ENCODE results near the gene HOXA11.

The HOXA11 gene

DNA sequence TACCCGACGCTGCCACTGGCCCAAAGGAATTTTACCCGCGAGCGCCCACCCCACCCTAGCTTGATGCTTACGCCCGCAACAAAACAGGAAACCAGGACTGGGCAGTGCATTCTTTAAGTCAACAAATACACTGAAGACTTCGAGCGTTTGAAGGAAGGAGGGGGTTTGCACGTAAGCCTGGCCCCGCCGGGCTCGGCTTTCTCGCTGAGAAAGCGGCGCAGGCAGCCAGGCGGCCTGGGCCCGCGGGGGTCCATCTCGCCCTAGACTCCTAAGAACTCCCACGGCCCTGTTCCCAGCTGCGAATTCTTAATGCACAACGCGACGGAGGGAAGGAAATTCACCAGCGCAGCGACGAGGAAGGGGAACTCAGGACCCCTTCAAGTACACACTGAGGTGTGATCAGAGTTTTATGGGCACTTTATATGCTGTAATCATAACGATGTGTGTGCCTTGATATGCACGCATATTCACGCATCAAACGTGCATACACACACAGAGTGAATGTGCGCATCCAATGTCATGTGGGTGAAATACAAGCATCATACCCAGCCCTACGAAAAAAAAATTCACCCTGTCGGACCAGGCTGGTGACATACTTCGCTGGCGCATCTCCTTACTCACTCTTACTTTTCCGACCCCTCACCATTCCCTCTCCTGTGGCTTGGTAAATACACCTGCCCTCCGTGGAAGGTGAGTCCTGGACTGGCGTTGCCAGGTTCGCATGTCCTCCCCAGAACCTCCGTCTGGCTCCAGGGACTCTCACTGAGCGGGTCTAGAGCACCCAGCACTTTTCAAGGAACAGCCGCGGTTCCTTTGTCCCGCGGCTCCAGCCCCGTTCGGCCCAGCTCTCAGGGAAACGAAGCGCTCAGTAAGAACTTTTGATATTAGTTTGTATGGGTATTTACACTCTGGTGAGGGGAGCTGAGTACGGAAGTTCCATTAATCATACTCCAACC is 20.6 kb upstream of the HOXA11 start:
- DNase-seq, result no peak

DNA sequence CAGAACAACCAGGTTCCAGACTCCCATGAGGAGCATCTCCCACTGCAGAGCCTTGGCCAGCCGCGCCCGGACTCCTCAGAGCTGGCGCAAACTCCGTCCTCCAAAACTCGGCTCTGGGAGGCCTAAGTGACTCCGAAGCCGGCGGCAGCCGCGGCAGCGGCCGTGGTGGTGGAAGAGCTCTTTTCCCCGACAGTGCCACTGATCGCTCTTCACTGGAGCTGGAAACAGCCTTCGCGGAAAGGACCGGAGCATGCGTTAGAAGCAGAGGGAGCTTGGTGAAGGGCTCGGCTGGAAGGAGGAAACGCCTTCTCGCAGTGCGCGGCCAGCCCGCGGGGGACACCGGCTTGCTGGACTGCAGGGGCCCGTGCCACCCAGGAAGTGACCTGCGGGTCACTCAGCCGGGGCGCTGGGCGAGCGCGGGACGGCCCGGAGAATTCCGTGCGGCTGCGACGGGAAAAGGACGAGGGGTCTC is 19.9 kb upstream of the HOXA11 start:
- DNase-seq, result no peak

DNA sequence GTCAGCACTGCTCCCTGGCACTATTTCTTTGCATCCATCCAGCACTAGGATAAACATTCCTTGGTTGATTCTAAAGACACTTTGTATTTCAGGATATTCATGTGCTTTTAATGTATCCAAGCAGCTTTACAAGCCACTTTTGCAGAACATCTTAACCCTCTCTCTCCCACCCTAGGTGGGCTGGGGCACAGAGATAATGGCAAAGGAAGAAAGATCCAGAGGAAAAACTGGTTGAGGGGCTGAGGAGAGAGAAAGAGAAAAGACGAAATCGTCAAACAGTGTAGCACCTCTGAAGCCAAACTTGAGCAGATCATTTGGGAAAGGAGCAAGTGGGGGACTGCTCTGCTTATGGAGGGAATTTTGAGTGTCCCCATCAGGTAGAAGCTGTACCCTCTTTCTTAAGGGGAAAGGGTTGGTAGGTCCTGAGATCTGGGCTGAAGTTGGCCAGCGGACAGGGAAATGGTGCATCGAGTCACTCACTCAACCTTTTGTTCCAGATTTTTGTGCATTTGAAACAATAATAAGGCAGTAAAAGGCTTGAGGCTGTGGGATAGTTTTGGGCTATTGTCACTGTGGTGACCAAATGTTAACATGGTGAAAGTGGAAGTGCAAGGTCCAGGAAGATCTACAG is 19.0 kb upstream of the HOXA11 start:
- DNase-seq, result no peak

DNA sequence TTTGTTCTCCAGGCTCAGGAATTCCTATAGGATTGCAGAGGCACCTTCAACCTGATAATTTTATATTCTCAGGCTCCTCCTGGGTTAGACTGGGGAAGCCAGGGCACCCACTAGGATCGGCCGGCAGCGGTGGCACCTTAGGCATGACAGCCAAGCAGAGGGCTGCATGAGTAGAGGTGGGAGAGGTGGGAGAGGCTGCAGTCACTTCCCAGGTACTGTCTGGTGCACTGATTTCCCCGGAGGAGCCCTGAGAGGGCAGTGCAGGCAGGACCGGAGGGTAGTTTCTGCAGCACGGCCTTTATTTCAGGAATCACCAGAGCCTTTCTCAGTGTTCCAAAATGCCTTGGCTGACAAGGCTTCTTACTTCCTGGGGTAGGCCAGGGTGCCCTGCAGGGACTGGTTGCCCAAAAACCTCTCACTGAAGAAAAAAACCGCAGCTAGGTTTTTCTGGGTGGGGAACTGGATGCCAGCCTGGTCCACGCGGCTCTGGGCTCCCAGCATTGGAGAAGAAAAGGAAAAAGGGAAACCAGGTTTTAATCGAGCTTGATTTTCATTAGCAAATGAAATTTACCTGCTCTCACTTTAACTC is 18.4 kb upstream of the HOXA11 start:
- DNase-seq, result no peak

DNA sequence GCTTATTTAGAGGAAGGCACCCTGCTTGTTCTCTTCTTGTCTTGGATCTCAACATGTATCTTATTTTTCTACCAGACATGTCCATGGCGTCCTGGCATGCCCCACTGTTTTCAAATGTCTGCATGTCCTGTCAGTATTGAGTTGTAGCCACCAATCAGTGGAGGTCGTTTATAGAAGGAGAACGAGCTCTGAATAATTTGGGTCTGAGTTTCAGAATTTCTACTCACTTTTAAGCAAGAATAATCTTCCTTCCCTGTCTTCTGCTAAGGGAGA is 17.8 kb upstream of the HOXA11 start:
- DNase-seq, result no peak

DNA sequence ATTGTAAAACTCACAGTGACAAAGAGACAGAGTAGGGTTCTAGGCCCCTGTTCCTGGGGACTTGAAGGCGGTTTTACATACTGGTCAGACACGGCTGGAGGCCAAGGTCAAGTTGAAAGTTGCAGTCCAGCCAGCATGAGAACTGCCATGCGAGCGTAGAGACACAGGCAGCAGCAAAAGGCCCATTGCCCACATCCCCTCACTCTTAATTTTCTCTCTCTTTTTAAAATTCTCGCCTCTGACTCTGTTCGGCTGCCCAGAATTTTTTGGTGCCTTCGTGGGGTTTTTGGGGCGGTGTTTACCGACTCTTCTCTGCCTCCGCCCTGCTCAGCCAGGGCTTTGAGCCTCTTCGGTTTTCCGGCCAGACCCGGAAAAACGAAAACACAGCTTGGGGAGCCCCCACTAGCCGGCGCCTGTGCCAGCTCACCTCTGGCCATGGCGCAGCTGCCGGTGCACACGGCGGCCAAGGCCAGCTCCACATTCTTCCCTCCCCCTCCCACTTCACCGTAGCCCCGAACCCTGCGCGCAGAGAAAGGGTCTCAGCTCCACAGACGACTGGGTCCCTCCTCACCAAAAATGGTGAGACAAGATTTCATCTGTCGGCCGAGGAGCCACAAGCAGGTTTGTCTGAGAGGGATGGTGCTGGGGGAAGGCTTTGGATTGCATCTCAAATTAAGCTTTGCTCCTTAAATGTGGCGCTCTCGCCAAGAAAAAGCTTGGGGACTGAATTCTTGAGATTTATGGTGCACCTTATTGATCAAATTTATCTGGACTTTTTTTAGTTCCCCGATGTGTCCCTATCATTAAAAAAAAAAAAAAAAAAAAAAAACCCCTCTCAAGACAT is 17.2 kb upstream of the HOXA11 start:
- DNase-seq, result no peak

DNA sequence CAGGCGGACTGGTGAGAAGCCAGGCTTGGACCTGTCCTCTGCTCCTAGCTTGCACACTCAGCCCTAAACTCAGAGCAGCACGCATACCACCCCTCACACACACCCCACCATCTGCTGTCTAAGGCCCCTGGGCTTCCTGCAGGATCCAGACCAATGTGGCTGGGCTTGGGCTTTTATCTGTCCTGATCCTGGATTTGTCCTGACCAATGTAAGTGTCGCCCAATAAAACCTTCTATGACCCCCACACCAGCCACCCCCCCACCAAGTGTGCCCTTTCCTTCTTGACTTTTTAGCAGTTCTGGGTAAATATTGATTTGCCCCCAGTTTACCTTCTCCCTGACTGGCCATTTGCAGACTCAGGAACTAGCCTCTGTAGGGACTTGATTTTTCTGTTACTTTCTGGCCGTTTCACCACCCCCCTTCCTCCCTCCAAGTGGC is 16.6 kb upstream of the HOXA11 start:
- no peak for DNase-seq

DNA sequence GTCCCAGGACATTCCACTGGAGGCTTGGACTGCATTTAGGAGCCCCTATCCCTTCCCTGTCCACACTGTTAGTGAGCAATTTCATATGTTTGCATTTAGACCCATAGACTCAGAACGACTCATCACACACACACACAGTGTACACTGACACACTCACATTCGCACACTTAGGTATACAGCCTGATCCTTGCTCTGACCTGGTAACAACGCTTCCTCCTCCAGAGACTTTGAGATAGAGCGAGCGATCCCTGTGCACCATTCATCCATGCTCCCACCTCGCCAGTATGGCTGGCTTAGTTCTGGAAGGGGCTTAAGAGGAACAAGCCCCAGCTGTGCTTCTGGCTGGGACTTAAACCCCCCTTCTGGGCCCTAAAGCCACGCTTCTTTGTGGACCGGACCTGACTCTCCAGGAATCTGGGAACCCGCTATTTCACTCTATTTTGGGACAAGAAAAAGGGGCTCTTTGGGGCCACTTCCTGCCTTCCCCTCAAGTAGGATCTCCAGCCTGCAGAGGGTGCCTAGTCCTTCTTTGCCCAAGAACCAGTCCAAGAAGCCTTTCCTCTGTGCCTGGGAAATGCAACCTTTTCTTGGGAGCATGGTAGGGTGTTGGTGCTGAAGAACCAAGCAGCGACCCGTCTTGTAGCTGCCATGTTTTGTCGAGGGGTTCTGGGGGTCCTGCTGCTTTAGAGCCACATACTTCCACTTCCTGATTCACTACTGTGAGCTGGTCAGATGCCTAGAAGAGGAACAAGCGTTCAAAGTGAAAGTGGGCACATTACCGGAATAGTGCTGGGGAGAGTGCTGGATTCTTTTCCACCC is 15.9 kb upstream of the HOXA11 start:
- no peak for DNase-seq

DNA sequence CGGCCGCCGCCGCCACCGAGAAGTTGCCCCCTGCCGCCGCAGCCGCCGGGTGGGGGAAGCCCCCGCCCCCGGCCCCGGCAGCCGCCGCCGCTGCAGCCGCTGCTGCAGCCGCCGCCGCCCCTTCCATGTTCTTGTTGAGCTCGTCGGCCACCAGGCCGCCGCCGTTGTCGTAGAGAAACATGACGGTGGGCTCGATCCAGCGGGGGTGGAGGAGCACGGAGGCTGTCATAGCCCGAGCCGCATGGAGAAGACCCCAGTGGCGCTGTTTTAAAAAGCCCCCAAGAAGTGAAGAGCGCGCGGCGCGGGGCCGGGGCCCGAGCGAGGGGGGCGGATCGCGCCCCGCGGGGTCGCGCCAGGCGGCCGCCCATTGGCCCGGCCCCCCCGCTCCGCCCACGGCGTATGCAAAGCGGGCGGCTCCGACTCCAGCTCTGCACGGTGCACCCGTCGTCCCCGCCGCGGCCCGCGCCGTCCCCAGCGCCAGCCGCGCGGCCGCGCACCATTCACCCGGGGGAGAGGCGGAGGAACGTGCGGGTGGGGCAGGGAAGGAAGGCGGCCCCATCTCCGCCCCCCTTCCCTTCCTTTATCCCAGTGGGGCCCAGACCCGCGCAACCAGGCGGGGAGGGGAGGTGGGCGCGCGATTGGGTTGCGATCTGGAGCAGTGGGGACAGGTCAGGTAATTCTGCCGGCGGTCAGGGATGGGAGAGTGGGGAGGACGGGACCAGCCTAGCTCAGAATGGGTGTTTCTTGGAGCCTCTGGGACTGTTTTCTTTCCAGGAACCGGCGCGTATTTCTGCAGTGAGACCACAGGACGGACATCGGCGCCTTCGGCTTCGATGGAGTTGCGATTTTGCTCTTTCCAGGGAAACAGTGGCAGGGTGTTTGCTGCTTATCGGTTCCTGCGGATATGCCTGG is 15.1 kb upstream of the HOXA11 start, which contains the start of gene HOXA13:
TSS of gene HOXA13 (minus strand) at position 243 of the 912 bp plus-strand sequence. CDS start at position 229, 14 bp downstream.
- DNase-seq, result no peak

DNA sequence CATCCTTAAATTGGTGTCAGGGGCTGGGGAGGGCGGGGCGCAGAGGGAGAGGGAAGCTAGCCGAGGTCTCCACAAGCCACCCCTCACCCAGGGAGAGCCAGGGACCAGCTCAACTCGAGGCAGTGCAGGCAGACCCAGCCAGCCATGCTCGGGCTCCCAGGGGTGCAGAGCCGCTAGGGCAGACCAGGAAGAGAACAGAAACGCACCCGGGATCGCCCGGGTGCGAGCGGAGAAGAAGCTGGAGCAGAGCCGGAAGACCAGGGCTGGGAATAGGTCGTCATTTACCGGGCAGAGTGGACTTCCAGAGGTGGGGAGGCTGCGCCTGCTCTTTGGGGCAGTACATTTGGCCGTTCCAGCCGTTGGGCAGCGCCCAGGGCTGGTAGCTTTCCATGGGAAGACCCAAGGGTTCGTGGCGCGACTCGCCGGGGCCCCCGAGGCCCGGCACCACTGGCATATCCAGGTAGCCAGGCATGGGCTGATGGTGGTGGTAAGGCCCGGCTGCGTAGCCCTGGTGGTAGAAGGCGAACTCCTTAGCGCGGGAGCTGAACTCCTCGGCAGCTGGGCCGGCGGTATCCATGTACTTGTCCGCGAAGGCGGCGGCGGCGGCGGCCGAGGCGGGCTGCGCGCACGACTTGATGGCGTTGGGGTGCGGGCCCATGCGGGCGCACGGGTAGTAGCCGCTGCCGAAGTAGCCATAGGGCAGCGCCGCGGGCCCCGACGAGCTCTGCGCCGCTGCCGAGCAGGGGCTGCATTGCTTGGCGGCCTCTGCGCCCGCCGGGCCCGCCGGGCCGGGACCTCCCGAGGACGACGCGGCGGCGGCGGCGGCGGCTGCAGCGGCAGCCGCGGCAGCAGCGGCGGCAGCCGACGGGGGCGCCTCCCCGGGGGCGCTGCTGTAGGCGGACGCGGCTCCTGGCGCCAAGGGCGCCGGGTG is 14.1 kb upstream of the HOXA11 start:
- DNase-seq, result no peak

DNA sequence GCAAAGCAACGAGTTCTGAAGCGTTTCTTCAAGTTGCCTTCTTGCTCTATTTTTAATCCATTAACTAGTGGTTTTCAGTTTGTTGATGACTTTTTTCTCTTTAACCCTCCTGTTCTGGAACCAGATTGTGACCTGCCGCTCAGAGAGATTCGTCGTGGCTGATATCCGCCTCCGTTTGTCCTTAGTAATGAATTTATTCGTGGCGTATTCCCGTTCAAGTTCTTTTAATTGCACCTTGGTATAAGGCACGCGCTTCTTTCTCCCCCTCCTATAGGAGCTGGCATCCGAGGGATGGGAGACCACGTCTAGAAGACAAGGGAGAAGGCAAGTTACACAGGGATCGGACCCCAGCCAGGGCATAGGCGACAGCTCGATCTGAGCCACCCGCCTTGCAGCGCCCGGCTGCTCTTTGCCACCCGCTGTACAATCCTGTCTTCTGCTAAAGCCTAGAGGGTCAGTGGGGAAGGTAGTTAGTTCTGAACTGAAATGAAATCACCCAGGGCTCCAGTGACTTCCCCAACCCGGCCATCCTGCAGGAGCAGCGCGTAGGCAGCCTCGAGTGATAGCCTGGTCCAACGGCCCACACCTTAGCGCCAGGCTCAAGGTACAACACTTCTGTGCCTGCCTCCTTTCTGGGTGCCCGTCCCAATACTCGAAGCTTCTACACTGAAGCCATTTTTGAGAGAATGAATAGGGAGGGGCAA is 13.3 kb upstream of the HOXA11 start:
- no peak for DNase-seq

DNA sequence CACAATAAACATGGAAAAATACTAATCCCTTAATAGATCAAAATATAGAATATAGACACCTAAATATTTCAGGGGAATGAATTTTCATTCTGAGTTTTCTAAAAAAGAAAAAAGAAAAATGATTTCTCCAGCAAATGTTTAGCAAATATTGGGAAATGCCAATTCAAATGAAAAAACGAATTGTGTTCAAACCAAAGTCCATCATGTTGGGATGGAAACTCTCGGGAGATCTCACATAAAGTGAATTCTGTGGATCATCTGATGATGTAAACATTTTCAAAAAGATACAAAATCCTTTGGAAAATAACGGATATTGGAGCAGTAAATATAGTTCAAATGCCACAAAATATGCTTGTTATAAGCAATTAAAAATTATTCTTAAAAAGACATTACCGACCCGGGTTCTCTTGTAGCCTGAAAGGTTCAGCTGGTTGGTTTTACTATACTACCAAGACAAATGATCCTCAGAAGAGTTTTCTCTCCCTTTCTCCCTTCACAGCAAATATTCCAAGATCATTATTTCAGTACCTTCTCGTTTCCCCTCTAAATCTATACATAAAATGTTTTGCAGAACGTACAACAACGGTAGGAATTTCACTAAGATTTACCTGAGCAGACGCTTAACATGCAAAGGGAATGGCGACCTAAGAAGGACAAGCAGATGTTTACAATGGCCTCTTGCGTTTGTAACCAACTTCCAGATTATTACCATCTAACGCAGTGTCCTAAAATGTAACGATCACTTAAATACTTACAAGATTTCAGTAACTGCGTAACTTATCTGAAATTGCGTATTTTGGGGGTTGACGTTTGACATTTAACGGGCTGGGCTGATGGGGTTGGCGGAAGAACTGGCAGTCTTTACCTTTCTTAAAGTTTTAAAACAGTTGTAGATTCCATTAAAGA is 12.4 kb upstream of the HOXA11 start:
- DNase-seq, result no peak

DNA sequence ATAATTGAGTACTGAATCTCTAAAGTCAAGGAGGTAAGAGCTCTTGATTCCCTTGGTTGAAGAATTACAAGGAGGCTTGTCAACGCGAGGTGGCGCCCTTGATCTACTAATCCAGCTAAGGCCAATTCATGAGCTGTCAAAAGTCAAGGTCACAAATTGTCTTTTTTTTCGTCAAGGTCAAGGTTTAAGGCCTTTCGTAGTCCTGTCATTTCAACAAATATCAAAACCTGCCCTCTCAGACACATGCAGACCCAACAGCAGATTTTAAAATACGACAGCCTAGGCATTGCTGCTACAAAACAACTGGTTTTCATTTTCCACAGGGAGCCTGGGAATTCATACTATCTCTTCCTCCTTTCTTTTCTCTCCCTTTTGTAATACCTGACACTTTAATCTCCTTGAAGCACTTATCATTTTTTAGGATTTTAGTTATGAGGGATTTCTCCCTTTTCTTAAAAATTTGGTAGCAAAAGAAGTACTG is 11.3 kb upstream of the HOXA11 start:
- DNase-seq, result peak; percentile 77

DNA sequence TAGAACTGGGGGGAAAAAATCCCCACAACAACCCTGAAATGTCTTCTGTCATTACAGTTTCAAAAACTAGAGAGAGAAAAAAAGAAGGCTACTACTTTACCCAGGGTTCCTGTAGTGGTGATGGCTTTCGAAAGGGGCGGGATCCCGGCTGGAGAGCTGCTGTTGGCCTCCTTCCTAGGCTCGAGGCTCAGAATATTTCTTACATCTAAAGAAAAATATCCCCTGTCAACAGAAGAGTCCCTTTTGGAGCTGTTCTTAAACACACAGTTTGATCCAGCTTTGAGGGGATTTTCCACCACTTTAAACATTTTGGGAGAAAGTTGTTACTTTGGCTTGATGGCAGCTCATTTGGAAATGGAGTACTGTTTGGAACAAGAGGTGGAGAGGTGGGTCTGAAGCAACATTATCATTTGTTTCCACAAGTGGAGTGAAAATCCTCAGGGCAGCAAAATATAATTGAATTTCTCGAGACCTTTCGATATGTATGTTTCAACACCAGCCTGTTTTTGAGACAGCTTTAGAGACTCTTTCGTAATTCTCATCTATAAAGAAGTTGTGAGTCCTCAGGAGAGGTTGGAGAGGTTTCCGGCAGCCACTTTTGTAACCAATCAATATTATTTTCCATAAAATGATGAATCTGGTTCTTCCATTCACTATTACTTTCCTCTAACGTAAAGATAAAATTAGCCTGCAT is 9.8 kb upstream of the HOXA11 start:
- DNase-seq, result no peak

DNA sequence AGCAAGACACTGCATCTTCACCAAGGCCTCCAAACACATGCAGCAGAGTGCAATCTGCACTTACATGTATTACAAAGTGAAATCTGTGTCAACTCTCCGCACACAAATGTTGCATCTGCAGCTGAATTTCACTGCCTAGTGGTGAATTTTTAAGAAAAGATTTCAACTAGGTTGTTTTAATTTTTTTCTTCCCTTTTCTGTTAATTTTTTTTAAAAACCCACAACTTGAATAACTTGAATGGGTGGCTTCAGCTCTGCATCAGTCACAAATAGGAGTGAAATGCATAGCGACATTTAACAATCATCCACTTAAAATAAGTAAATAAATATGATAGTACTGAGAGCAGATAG is 8.9 kb upstream of the HOXA11 start:
- no peak for DNase-seq

DNA sequence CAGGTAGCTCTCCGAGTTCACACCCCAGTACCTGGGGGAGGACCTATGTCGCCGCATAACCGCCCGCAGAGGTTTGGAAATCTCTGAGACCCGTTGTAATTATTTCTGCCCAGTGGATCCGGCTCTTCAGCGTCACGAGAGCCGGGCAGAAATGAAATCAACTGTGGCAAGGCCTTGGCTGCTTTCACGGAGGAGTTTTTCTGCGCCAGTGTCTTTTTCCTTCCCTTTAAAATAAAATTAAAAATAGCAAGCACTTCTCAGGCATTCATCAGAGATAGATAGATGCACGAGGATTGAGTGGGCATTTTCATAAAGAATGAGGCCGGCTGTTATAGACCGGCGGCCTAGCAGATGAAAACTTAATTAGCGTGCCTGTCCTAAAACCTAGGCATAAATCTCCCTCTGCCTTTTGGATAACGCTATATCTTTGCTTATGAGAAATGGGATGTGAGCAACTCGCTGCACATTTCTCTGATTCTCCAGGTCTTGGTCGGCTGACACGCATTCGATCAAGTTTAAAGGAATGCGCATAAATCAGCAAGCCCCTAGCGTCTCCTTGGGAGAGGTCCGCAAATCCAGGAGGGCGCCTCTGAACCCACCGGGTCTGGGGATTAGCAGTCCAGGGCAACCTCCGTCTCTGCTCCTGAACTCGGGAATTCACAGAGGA is 8.4 kb upstream of the HOXA11 start:
- DNase-seq, result no peak
